GM21717 (cell line): Measurements from ENCODE around the gene NPIPB4.
"Not testable (repeated sequence)": the region's sequence is repeated elsewhere in the genome, so short reads cannot be mapped to it uniquely, and the experiment has no call there.

Experiments used
- ATAC-seq: cut with Tn5 transposase; IDR thresholded peaks from one replicate; pipeline ENCODE4 v1.9.1; 2021; ENCODE audit warnings: mild to moderate bottlenecking, moderate library complexity; ENCODE audit not compliant: unreplicated experiment

NPIPB4 gene

GRCh38 chr16:21857656-21858055 lies at the start of gene NPIPB4:
NPIPB4 (minus strand) TSS chr16:21857756; CDS start chr16:21857378, 378 bp downstream.
- not testable (repeated sequence) for ATAC-seq

GRCh38 chr16:21898998-21899397 lies 41.4 kb upstream of the NPIPB4 start:
- ATAC-seq = not testable (repeated sequence)

- ATAC-seq = not testable (repeated sequence)
Observed at GRCh38 chr16:21881988-21882387, 24.4 kb upstream of the NPIPB4 start.

- ATAC-seq = not testable (repeated sequence)
Observed at GRCh38 chr16:21837186-21837585, 20.4 kb downstream of the NPIPB4 start.

- not testable (repeated sequence) for ATAC-seq
Observed at GRCh38 chr16:21836334-21836733, 21.2 kb downstream of the NPIPB4 start.

GRCh38 chr16:21835747-21836146 lies 21.8 kb downstream of the NPIPB4 start:
- ATAC-seq = not testable (repeated sequence)

- not testable (repeated sequence) for ATAC-seq
Observed at GRCh38 chr16:21834211-21834610, 23.3 kb downstream of the NPIPB4 start.

GRCh38 chr16:21829929-21830328 lies 27.6 kb downstream of the NPIPB4 start:
- ATAC-seq = not testable (repeated sequence)

GRCh38 chr16:21826067-21826706 lies 31.4 kb downstream of the NPIPB4 start:
- ATAC-seq = not testable (repeated sequence)

GRCh38 chr16:21825526-21825925 lies 32.0 kb downstream of the NPIPB4 start:
- ATAC-seq = not testable (repeated sequence)

- not testable (repeated sequence) for ATAC-seq
Observed at GRCh38 chr16:21823258-21823657, 34.3 kb downstream of the NPIPB4 start.

- not testable (repeated sequence) for ATAC-seq
Observed at GRCh38 chr16:21820908-21821465, 36.6 kb downstream of the NPIPB4 start.

GRCh38 chr16:21820028-21820907 lies 37.3 kb downstream of the NPIPB4 start:
- peak; percentile 89 for ATAC-seq

GRCh38 chr16:21819617-21820016 lies 37.9 kb downstream of the NPIPB4 start:
- not testable (repeated sequence) for ATAC-seq

GRCh38 chr16:21817012-21817411 lies 40.5 kb downstream of the NPIPB4 start:
- ATAC-seq = not testable (repeated sequence)

- not testable (repeated sequence) for ATAC-seq
Observed at GRCh38 chr16:21815694-21816093, 41.9 kb downstream of the NPIPB4 start.

GRCh38 chr16:21802375-21802663 lies 55.2 kb downstream of the NPIPB4 start:
- not testable (repeated sequence) for ATAC-seq

- not testable (repeated sequence) for ATAC-seq
Observed at GRCh38 chr16:21801538-21802374, 55.8 kb downstream of the NPIPB4 start.

GRCh38 chr16:21798601-21799000 lies 59.0 kb downstream of the NPIPB4 start:
- not testable (repeated sequence) for ATAC-seq

- not testable (repeated sequence) for ATAC-seq
Observed at GRCh38 chr16:21793310-21793709, 64.2 kb downstream of the NPIPB4 start.

GRCh38 chr16:21790506-21790905 lies 67.0 kb downstream of the NPIPB4 start:
- ATAC-seq = not testable (repeated sequence)
